Ovary (tissue), 9 donors: ENCODE results near the gene LRRC26. TPM values are rescaled to one million over a fixed set of nuclear protein-coding genes. Genes with fewer than 3 reads are reported as not detected.

Source experiments
- DNase-seq, 5 donors: peaks; one replicate each; pipeline ENCODE4 v3.0.0-alpha.2; 2019 to 2020
- H3K27ac ChIP-seq, 2 donors: fragments of 200-600 bp; one replicate each; pipeline versions ENCODE4 v1.5.1 to v1.8.0; 2019 to 2022
- H3K27me3 ChIP-seq: fragments of 200-600 bp; one replicate; pipeline ENCODE4 v1.8.0; 2022
- H3K36me3 ChIP-seq: fragments of 200-600 bp; sonication (generic); one replicate; pipeline ENCODE4 v1.5.1; 2019
- H3K4me1 ChIP-seq: one replicate; pipeline ENCODE4 v1.8.1; 2013; ENCODE audit warnings: mild to moderate bottlenecking, moderate library complexity; ENCODE audit not compliant: insufficient read depth
- H3K4me3 ChIP-seq: fragments of 200-600 bp; sonication (generic); one replicate; pipeline ENCODE4 v1.5.1; 2017
- H3K9me3 ChIP-seq, 2 donors: fragments of 200-600 bp in 1 of 2; sonication (generic) in 1 of 2; one replicate each; pipeline versions ENCODE4 v1.5.1 to v1.8.1; 2013 to 2019; ENCODE audit warnings: mild to moderate bottlenecking in 1 of 2, moderate library complexity in 1 of 2
- EP300 ChIP-seq: sonication (generic); formaldehyde crosslinking; IDR thresholded peaks from one replicate; pipeline ENCODE4 v1.6.1; 2017; ENCODE audit warnings: antibody characterized with exemption
- POLR2A ChIP-seq: fragments of 450-650 bp; IDR thresholded peaks from one replicate; pipeline ENCODE4 v1.6.1; 2017; ENCODE audit warnings: antibody characterized with exemption, mild to moderate bottlenecking, moderate library complexity
- WGBS, 3 donors: extraction: QIAGEN DNeasy Blood & Tissue Kit in 1 of 3; methylation state at CpG; one replicate each; pipeline versions ENCODE4 v1.1.5 to v1.1.7; 2013 to 2017; 5-methylcytosine and 5-hydroxymethylcytosine counted together
- intact Hi-C, 4 donors: fragments of 100-400 bp; cut with DNase I; formaldehyde crosslinking; loops; one replicate each; pipeline versions ENCODE4 v1.11.0 to v1.15.1; 2022 to 2023
- polyA plus RNA-seq, 2 donors: library from polyadenylated mRNA; stranded (reverse); fragments of 200-250 nt in 1 of 2; fragments of 350-450 nt in 1 of 2; fragmentation: Illumina TruSeq in 1 of 2; extraction: RNeasy Lipid Tissue Mini Kit (QIAGEN cat#74804) in 1 of 2; gene quantifications; one replicate each; pipeline ENCODE4 v1.2.3, GENCODE V29; 2013 to 2014
- total RNA-seq, 7 donors: library from RNA; depleted of rRNA in 2 of 7; stranded (reverse); fragments of >200 nt in 2 of 7; fragmentation: NEBNext Ultra II Directional in 3 of 7; extraction: Animal tissue kit (Norgen Biotek cat#: 25700) in 3 of 7; gene quantifications; one replicate each; pipeline versions ENCODE4 v1.1.0 to v1.2.4, GENCODE V29; 2016 to 2023
- TF ChIP-seq, protein P1 (sequence below), 3 donors: fragments of 450-650 bp in 2 of 3; fragments of 200-600 bp in 1 of 3; IDR thresholded peaks; one replicate each; pipeline versions ENCODE4 v1.5.1 to v1.8.0; 2016 to 2022; ENCODE audit warnings: antibody characterized with exemption in 3 of 3, mild to moderate bottlenecking in 1 of 3
- donor health status: DM: no; HTN: no; CAD: no; lungs with moderate emphysema.
- donor health status: DM: no; HTN: no; CAD: no.
- donor health status: Bipolar disorder and iron deficiency.
- donor health status: DM: yes; HTN: yes; CAD: no.
- donor health status: DM: no; HTN: no; CAD: no.
- donor health status: DM: yes; HTN: yes; CAD: no.

Gene LRRC26
- total and polyA plus RNA-seq, 9 donors: 0.23 to 3.0 TPM; not detected in 7

DNA sequence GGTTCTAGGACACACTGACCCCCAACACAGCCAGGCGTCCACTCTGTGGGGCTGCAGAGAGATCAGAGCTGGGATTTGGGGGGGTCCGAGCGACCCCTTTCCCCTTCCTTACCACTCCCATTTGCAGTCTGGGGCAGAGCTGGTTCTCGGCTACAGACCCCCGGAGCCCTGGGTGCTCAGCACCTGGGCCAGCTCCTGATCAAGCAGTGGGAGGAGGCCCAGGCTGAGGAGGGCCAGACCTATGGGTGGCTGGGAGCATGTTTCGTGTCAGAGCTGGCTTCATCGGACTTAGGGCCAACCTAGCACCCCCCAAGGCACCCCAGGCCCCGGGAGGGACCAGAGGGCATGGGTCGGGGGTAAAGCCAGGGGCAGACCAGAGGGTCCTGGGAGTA, 23.3 kb downstream of the LRRC26 start:
- TF ChIP-seq EP300: no peak
- TF ChIP-seq, protein P1, sequence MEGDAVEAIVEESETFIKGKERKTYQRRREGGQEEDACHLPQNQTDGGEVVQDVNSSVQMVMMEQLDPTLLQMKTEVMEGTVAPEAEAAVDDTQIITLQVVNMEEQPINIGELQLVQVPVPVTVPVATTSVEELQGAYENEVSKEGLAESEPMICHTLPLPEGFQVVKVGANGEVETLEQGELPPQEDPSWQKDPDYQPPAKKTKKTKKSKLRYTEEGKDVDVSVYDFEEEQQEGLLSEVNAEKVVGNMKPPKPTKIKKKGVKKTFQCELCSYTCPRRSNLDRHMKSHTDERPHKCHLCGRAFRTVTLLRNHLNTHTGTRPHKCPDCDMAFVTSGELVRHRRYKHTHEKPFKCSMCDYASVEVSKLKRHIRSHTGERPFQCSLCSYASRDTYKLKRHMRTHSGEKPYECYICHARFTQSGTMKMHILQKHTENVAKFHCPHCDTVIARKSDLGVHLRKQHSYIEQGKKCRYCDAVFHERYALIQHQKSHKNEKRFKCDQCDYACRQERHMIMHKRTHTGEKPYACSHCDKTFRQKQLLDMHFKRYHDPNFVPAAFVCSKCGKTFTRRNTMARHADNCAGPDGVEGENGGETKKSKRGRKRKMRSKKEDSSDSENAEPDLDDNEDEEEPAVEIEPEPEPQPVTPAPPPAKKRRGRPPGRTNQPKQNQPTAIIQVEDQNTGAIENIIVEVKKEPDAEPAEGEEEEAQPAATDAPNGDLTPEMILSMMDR (IDR thresholded peaks at IDR 0.05): no peak
- no peak for TF ChIP-seq POLR2A
- H3K36me3 ChIP-seq: no peaks in the 10 kb centered on the region
- DNase-seq: no peak
- WGBS, 3 donors: 47 to 57% (median 48%) methylated on average over 7 to 9 of the region's 9 CpGs
- no peaks in the 10 kb centered on the region for H3K9me3 ChIP-seq
- no peaks in the 10 kb centered on the region for H3K4me1 ChIP-seq
- H3K27ac ChIP-seq: no peak overlapping the region
- no peaks in the 10 kb centered on the region for H3K27me3 ChIP-seq
- intact Hi-C loops: no loop called here
- no peak overlapping the region for H3K4me3 ChIP-seq

DNA sequence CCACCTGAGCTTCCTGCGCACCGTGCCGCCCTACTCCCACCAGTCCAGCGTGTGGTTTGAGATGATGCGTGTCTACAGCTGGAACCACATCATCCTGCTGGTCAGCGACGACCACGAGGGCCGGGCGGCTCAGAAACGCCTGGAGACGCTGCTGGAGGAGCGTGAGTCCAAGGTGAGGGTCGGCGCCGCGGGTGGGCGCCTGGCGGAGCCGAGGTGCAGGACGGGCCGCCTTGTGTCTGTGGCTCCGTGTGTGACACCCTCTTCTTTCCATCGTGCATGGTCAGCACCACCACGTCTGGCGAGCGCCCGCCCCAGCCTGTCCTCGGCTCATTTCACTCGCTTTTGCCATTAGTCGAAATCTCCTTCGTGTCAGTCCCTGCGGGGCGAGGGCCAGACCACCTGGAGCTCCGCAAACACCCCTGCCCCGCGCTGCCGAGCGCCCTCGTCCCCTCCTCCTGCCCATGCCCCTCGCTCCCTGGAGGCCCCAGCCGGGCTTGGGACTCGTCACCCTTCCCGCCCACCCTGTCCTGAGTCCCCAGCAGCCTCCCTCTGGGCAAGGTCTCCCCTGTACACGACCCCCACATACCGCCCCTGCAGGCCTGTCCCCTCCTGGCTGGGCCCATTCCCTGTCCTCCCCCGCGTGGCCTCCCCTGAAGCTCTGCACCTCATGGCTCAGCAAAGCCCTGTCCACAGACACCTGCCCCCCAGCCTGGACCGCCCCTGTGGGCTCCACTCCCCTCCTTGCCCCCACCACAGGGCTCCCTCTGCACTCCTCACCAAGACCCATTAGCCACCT, 23.9 kb downstream of the LRRC26 start:
- TF ChIP-seq POLR2A (no peak), EP300 (no peak)
- TF ChIP-seq, protein P1 (IDR thresholded peaks at IDR 0.05): no peak
- no peak for DNase-seq
- intact Hi-C loops: no loop called here
- Histone ChIP-seq H3K27me3 (peaks cover 3% of the 10 kb centered on the region), H3K4me1 (no peaks in the 10 kb centered on the region), H3K4me3 (no peak overlapping the region), H3K27ac (no peak overlapping the region), H3K9me3 (no peaks in the 10 kb centered on the region), H3K36me3 (no peaks in the 10 kb centered on the region)
- 42 to 51% (median 50%) methylated on average over 46 to 48 of the region's 49 CpGs for WGBS, 3 donors

DNA sequence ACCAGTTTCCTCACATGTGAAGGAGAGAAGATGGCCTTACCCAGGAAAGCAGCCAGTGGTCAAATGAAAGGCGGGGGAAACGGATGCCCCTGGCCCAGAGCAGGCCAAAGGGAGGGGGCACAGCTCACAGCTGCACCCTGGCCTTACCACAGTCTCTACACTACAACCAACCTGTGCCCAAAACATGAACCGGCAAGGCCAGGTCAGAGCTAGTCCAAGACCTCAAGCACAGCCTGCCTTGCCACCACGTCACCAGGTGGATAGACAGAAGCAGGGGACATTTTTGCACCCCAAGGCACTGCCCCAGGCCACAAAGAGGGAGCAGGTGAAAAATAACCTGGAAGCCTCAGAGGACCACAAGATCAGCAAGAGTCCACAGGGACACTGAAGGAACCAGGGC, 26.4 kb downstream of the LRRC26 start:
- H3K36me3 ChIP-seq: no peaks in the 10 kb centered on the region
- intact Hi-C loops: no loop called here
- no peak for TF ChIP-seq POLR2A
- no peak for TF ChIP-seq EP300
- TF ChIP-seq, protein P1 (IDR thresholded peaks at IDR 0.05): no peak
- 47 to 51% (median 50%) methylated on average over 4 of the region's 4 CpGs for WGBS, 3 donors
- H3K4me3 ChIP-seq: no peak overlapping the region
- peaks cover 3% of the 10 kb centered on the region for H3K27me3 ChIP-seq
- peaks cover 8% of the 10 kb centered on the region for H3K4me1 ChIP-seq
- no peak for DNase-seq
- no peak overlapping the region for H3K27ac ChIP-seq
- H3K9me3 ChIP-seq: no peaks in the 10 kb centered on the region

DNA sequence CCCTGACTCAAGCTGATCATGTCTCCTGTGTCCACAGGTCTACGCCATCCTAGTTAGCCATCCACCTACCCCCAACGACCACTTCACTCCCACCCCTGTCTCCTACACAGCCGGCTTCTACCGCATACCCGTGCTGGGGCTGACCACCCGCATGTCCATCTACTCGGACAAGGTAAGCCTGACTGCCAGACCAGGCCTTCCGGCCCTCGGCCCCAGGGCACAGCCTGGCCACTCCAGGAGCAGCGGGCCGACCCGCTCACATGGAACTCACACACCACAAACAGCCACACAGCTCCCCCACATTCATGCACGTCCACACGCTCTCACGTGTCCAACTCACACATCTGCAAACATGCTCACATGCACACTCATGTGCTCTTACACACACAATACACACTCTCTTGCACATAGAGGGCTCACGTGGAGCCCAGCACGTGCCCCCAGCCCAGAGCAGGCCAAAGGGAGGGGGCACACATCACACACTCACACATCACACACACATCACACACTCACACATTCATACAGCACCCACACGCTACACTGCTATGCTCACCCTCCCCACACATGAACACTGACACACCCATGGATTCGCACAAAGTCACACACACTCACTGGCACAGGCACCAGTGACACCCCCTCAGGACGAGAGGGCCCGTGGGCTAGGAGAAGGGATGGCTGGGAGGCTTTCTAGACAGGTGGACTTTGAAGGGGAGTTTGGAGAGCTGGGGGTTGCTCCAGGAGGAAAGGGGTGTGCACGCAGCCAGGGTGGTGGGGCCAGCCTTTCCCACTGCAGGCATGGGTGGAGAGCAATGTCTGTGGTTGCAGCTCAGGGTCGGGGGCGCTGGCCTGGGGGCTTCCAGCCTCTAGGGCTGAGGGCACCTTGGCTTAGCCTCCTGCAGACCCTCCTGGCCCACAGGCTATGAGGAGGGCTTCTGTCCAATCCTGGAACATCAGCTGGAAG, 27.6 kb downstream of the LRRC26 start:
- H3K27me3 ChIP-seq: peaks cover 3% of the 10 kb centered on the region
- WGBS, 3 donors: 67 to 75% (median 69%) methylated on average over 24 of the region's 24 CpGs
- intact Hi-C loops: no loop called here
- H3K4me1 ChIP-seq: peaks cover 8% of the 10 kb centered on the region
- H3K4me3 ChIP-seq: no peak overlapping the region
- H3K36me3 ChIP-seq: no peaks in the 10 kb centered on the region
- no peak overlapping the region for H3K27ac ChIP-seq
- H3K9me3 ChIP-seq: no peaks in the 10 kb centered on the region
- TF ChIP-seq POLR2A: no peak
- no peak for TF ChIP-seq EP300
- TF ChIP-seq, protein P1 (IDR thresholded peaks at IDR 0.05): no peak
- DNase-seq: no peak
